22Rv1 (cell line): Measurements from ENCODE around the gene MUCL3.
"Not testable (repeated sequence)": the region's sequence is repeated elsewhere in the genome, so short reads cannot be mapped to it uniquely, and the experiment has no call there.

Experiments used
- ZFX ChIP-seq: fragments of 450-650 bp; IDR thresholded peaks from 2 replicates; pipeline ENCODE4 v1.6.1; 2017; ENCODE audit warnings: antibody characterized with exemption, borderline replicate concordance
- TF ChIP-seq, protein P1 (sequence below): fragments of 450-650 bp; IDR thresholded peaks from 2 replicates; pipeline ENCODE4 v1.5.1; 2017; ENCODE audit warnings: mild to moderate bottlenecking

DNA sequence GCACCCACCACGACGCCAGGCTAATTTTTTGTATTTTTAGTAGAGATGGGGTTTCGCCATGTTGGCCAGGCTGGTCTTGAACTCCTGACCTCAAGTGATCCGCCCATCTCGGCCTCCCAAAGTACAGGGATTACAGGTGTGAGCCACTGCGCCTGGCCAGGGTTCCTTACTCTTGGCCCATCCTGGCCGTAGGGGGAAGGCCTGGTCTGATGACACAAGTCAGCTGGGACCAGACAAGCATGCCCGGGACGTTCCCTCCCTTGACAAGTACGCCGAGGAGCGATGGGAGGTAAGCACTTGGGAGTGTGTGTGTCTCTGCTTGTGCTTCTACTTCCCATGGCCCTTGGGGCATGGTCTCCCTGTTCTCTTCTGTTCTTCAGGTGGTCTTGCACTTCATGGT lies 30.3 kb upstream of the MUCL3 start:
- TF ChIP-seq, protein P1, sequence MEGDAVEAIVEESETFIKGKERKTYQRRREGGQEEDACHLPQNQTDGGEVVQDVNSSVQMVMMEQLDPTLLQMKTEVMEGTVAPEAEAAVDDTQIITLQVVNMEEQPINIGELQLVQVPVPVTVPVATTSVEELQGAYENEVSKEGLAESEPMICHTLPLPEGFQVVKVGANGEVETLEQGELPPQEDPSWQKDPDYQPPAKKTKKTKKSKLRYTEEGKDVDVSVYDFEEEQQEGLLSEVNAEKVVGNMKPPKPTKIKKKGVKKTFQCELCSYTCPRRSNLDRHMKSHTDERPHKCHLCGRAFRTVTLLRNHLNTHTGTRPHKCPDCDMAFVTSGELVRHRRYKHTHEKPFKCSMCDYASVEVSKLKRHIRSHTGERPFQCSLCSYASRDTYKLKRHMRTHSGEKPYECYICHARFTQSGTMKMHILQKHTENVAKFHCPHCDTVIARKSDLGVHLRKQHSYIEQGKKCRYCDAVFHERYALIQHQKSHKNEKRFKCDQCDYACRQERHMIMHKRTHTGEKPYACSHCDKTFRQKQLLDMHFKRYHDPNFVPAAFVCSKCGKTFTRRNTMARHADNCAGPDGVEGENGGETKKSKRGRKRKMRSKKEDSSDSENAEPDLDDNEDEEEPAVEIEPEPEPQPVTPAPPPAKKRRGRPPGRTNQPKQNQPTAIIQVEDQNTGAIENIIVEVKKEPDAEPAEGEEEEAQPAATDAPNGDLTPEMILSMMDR = not testable (repeated sequence)
- not testable (repeated sequence) for TF ChIP-seq ZFX
